Suprapubic skin (tissue), 4 donors: ENCODE data around the gene SCUBE3. TPM values are rescaled to one million over a fixed set of nuclear protein-coding genes. Genes with fewer than 3 reads are reported as not detected.

Experiments
- DNase-seq, 2 donors: peaks; one replicate each; pipeline ENCODE4 v3.0.0-alpha.2; 2019; ENCODE audit warnings: low spot score in 2 of 2
- H3K27ac ChIP-seq: fragments of 200-600 bp; sonication (generic); one replicate; pipeline ENCODE4 v1.5.1; 2019
- H3K27me3 ChIP-seq: fragments of 200-600 bp; sonication (generic); one replicate; pipeline ENCODE4 v1.5.1; 2019
- H3K36me3 ChIP-seq: fragments of 200-600 bp; sonication (generic); one replicate; pipeline ENCODE4 v1.5.1; 2019
- H3K4me1 ChIP-seq: fragments of 200-600 bp; sonication (generic); one replicate; pipeline ENCODE4 v1.5.1; 2019
- H3K4me3 ChIP-seq: fragments of 200-600 bp; sonication (generic); one replicate; pipeline ENCODE4 v1.5.1; 2019; ENCODE audit warnings: mild to moderate bottlenecking
- H3K9me3 ChIP-seq: fragments of 200-600 bp; sonication (generic); one replicate; pipeline ENCODE4 v1.5.1; 2019
- EP300 ChIP-seq: sonication (generic); formaldehyde crosslinking; IDR thresholded peaks from one replicate; pipeline ENCODE4 v1.6.1; 2017; ENCODE audit warnings: antibody characterized with exemption
- POLR2A ChIP-seq, 2 donors: fragments of 450-650 bp; IDR thresholded peaks; one replicate each; pipeline ENCODE4 v1.6.1; 2017; ENCODE audit warnings: antibody characterized with exemption in 2 of 2, mild to moderate bottlenecking in 2 of 2, moderate library complexity in 2 of 2
- POLR2AphosphoS5 ChIP-seq, 3 donors: sonication (generic); formaldehyde crosslinking; IDR thresholded peaks; one replicate each; pipeline ENCODE4 v1.6.1; 2017; ENCODE audit warnings: antibody characterized with exemption in 3 of 3
- WGBS: methylation state at CpG from one replicate; pipeline ENCODE4 v1.1.5; 2018; 5-methylcytosine and 5-hydroxymethylcytosine counted together
- total RNA-seq, 4 donors: library from RNA; depleted of rRNA; stranded (reverse); fragments of >200 nt; gene quantifications; one replicate each; pipeline ENCODE4 v1.1.0, GENCODE V29; 2016
- TF ChIP-seq, protein P1 (sequence below), 2 donors: fragments of 200-600 bp in 1 of 2; fragments of 450-650 bp in 1 of 2; sonication (generic) in 1 of 2; IDR thresholded peaks; one replicate each; pipeline ENCODE4 v1.5.1; 2016 to 2019; ENCODE audit warnings: antibody characterized with exemption in 2 of 2, mild to moderate bottlenecking in 1 of 2, moderate library complexity in 1 of 2

Gene SCUBE3
- total RNA-seq, 4 donors from 2014 or later: 0.23 to 1.1 (median 0.73) TPM

DNA sequence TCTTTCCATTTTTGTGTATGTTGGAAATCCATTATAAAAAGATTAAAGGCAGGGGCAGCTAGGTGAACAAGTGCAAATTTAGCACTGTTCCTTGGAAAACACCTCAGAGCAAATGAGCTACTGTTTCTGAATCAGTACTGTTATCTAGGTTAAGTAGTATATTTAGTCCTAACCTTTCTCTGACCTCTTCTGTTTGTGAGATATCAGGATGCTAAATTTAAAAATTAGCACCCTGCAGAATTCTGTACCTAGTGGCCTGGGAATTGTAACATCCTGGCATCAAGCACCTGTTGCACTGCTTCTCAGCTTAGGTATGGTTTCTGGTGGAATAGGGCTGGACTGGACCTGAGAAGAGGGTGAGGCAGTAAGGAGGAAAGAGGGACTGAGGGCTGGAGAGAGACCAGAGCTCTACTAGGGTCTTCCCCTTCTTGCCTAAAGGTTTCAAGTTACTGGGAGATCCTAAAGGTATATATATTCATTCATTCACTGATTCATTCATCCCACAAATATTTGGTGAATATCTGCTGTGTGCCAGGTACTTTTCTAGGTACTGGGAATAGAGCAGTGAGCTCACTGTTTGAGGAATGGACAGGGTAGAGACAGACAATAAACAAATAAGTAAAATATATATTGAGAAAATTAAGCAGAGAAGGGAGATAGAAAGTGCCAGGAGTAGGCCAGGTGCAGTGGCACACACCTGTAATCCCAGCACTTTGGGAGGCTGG, 51.0 kb downstream of the SCUBE3 start:
- TF ChIP-seq POLR2A (IDR thresholded peaks at IDR 0.05) (no peak), EP300 (no peak), POLR2AphosphoS5 (IDR thresholded peaks at IDR 0.05) (no peak)
- TF ChIP-seq, protein P1, sequence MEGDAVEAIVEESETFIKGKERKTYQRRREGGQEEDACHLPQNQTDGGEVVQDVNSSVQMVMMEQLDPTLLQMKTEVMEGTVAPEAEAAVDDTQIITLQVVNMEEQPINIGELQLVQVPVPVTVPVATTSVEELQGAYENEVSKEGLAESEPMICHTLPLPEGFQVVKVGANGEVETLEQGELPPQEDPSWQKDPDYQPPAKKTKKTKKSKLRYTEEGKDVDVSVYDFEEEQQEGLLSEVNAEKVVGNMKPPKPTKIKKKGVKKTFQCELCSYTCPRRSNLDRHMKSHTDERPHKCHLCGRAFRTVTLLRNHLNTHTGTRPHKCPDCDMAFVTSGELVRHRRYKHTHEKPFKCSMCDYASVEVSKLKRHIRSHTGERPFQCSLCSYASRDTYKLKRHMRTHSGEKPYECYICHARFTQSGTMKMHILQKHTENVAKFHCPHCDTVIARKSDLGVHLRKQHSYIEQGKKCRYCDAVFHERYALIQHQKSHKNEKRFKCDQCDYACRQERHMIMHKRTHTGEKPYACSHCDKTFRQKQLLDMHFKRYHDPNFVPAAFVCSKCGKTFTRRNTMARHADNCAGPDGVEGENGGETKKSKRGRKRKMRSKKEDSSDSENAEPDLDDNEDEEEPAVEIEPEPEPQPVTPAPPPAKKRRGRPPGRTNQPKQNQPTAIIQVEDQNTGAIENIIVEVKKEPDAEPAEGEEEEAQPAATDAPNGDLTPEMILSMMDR (IDR thresholded peaks at IDR 0.05): no peak
- H3K4me1 ChIP-seq: peaks cover 11% of the 10 kb centered on the region
- no peaks in the 10 kb centered on the region for H3K27me3 ChIP-seq
- no peak for DNase-seq
- H3K27ac ChIP-seq: no peak overlapping the region
- H3K4me3 ChIP-seq: no peak overlapping the region
- no peaks in the 10 kb centered on the region for H3K36me3 ChIP-seq
- H3K9me3 ChIP-seq: no peaks in the 10 kb centered on the region

DNA sequence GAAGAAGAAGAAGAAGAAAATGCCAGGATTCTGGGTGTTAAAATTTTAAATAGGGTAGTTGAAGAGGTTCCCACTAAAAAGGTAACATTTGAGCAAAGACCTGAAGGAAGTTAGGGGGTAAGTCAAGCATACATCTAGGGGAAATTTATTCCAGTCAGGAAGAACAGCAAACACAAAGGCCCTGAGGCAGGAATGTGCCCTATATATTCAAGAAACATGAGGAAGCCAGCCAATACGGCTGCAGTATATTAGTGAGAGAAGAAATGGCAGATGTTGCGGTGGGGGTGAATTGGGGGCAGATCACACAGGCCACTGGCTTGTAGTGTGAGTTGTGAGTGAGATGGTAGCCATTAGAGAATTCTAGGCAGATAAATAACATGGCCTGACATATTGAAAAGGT, 51.8 kb downstream of the SCUBE3 start:
- WGBS: 69% methylated on average over 2 of the region's 2 CpGs
- no peak overlapping the region for H3K27ac ChIP-seq
- H3K4me1 ChIP-seq: peaks cover 4% of the 10 kb centered on the region
- H3K36me3 ChIP-seq: no peaks in the 10 kb centered on the region
- DNase-seq: no peak
- no peaks in the 10 kb centered on the region for H3K9me3 ChIP-seq
- H3K4me3 ChIP-seq: no peak overlapping the region
- TF ChIP-seq POLR2AphosphoS5 (IDR thresholded peaks at IDR 0.05) (no peak), POLR2A (IDR thresholded peaks at IDR 0.05) (no peak), EP300 (no peak)
- TF ChIP-seq, protein P1 (IDR thresholded peaks at IDR 0.05): no peak
- H3K27me3 ChIP-seq: no peaks in the 10 kb centered on the region

DNA sequence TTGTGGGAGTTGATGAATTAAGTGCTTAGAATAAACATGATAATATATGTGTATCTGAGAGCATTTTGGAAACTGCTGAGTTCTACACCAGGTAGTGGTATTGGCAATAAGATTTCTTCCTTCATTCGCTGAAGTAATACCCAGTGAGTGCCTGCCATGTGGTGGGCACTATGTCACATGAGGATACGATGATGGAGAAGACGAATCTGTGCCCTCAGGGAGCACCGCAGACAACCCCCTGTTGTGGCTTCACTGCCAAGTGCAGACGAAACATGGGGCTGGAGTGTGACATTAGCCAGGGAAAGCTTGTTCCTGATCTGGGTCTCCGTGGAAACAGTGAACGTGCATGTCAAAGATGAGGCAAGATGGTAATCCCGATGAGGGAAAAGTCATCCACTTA, 53.7 kb downstream of the SCUBE3 start:
- no peak overlapping the region for H3K27ac ChIP-seq
- H3K27me3 ChIP-seq: no peaks in the 10 kb centered on the region
- no peaks in the 10 kb centered on the region for H3K9me3 ChIP-seq
- WGBS: 90% methylated on average over 8 of the region's 8 CpGs
- no peaks in the 10 kb centered on the region for H3K4me1 ChIP-seq
- no peak for DNase-seq
- TF ChIP-seq POLR2A (IDR thresholded peaks at IDR 0.05) (no peak), POLR2AphosphoS5 (IDR thresholded peaks at IDR 0.05) (no peak), EP300 (no peak)
- TF ChIP-seq, protein P1 (IDR thresholded peaks at IDR 0.05): no peak
- H3K4me3 ChIP-seq: no peak overlapping the region
- no peaks in the 10 kb centered on the region for H3K36me3 ChIP-seq

DNA sequence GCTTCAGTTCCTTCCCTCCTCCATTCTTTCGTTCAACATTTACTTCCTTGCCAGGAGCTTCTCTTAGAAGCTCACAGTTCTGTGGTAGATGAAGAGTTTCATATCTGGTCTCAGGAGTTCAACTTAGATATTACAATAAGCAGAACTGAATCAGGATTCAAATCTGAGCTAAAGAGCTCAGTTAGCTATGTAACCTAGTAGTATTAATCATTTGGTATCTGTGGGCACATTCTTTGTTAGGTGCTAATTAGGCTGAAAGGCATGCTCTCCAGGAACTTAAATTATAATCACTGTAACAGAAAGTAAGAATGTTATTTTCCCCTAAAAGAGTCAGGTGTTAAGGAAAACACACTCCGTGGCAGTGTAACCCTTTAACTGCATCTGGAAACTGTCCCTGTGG, 54.1 kb downstream of the SCUBE3 start:
- no peak for TF ChIP-seq EP300
- TF ChIP-seq POLR2AphosphoS5 (IDR thresholded peaks at IDR 0.05): no peak
- TF ChIP-seq, protein P1 (IDR thresholded peaks at IDR 0.05): no peak
- TF ChIP-seq POLR2A (IDR thresholded peaks at IDR 0.05): no peak
- WGBS: 76% methylated on average over 2 of the region's 2 CpGs
- Histone ChIP-seq H3K27ac (no peak overlapping the region), H3K4me3 (no peak overlapping the region), H3K9me3 (no peaks in the 10 kb centered on the region), H3K27me3 (no peaks in the 10 kb centered on the region), H3K36me3 (no peaks in the 10 kb centered on the region), H3K4me1 (no peaks in the 10 kb centered on the region)
- DNase-seq: no peak

DNA sequence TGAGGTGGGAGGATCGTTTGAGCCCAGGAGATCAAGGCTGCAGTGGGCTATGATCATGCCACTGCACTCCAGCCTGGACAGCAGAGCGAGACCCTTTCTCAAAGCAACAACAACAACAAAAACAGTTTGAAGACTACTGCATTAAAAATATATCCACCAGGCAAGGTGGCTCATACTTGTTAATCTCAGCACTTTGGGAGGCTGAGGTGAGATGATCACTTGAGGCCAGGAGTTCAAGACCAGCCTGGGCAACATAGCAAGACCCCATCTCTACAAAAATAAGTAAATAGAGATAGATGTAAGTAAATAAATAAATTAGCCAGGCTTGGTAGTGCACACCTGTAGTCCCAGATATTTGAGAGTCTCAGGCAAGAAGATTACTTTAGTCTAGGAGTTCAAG, 58.2 kb downstream of the SCUBE3 start:
- Histone ChIP-seq H3K4me3 (no peak overlapping the region), H3K36me3 (no peaks in the 10 kb centered on the region), H3K27me3 (no peaks in the 10 kb centered on the region), H3K27ac (no peak overlapping the region), H3K4me1 (peaks cover 15% of the 10 kb centered on the region), H3K9me3 (no peaks in the 10 kb centered on the region)
- no peak for TF ChIP-seq POLR2A (IDR thresholded peaks at IDR 0.05)
- no peak for TF ChIP-seq EP300
- no peak for TF ChIP-seq POLR2AphosphoS5 (IDR thresholded peaks at IDR 0.05)
- TF ChIP-seq, protein P1 (IDR thresholded peaks at IDR 0.05): no peak
- 91% methylated on average over 2 of the region's 2 CpGs for WGBS
- DNase-seq: no peak
